GM12878 (cell line): ENCODE data around the gene KLK13. TPM values are rescaled to one million over a fixed set of nuclear protein-coding genes. Genes with fewer than 3 reads are reported as not detected.

Experiments used
- ATAC-seq: fragments of 200-7000 bp; cut with Tn5 transposase; 3 replicates; pipeline ENCODE4 v1.9.1; 2020; ENCODE audit warnings: mild to moderate bottlenecking, moderate library complexity
- BruUV-seq: library from RNA; stranded (reverse); fragments of 400-500 nt; replicated peaks from 2 replicates; lab custom pipeline; 2021; lab: Mats Ljungman, UMichigan
- CTCF ChIA-PET: fragments of 300-600 bp; sonication (Branson Sonifier 250); formaldehyde crosslinking; extraction: SDS; loops from one replicate; lab custom pipeline; 2021; ENCODE audit warnings: inconsistent platforms; lab: Yijun Ruan, JAX
- POLR2A ChIA-PET: fragments of 350-600 bp; formaldehyde crosslinking; extraction: SDS; loops from one replicate; lab custom pipeline; 2021; ENCODE audit warnings: inconsistent platforms; lab: Charles Lee
- RAD21 ChIA-PET: fragments of 300-600 bp; sonication (Branson Sonifier 250); formaldehyde crosslinking; loops from one replicate; lab custom pipeline; 2023; ENCODE audit warnings: antibody characterized with exemption; ENCODE audit not compliant: unreplicated experiment; lab: Charles Lee
- SMC1A ChIA-PET: fragments of 300-600 bp; sonication (Branson Sonifier 250); formaldehyde crosslinking; loops from one replicate; lab custom pipeline; 2023; ENCODE audit not compliant: unreplicated experiment, uncharacterized antibody; lab: Charles Lee
- DNase-seq: peaks from one replicate; pipeline ENCODE4 v3.0.0-alpha.2; 2011; ENCODE audit warnings: low read depth, low spot score
- FAIRE-seq: peaks from 3 replicates; lab custom pipeline; 2011; peaks lifted over from hg19 to GRCh38; lab: Jason Lieb, UNC
- H2AFZ ChIP-seq: 2 replicates; pipeline ENCODE4 v1.6.0; 2011; ENCODE audit warnings: low read depth, low read length, control low read depth; ENCODE audit not compliant: control insufficient read depth
- H3K27ac ChIP-seq: 2 replicates; pipeline ENCODE4 v1.5.1; 2011; ENCODE audit warnings: control low read depth; ENCODE audit not compliant: control insufficient read depth, insufficient read depth
- H3K27me3 ChIP-seq, 2 experiments: replicated peaks in 1 of 2; 2 replicates each; pipeline versions ENCODE4 v1.6.0 to v1.6.1; 2011; ENCODE audit warnings: low read length in 1 of 2; ENCODE audit not compliant: control insufficient read depth in 2 of 2, insufficient read depth in 2 of 2
- H3K36me3 ChIP-seq, 2 experiments: 2 replicates each; pipeline ENCODE4 v1.5.1; 2011; ENCODE audit warnings: low read length in 1 of 2; ENCODE audit not compliant: control insufficient read depth in 2 of 2, insufficient read depth in 2 of 2
- H3K4me1 ChIP-seq: 2 replicates; pipeline ENCODE4 v1.6.1; 2011; ENCODE audit warnings: mild to moderate bottlenecking, low read length, moderate library complexity, mixed read lengths; ENCODE audit not compliant: control insufficient read depth, insufficient read depth
- H3K4me2 ChIP-seq: 2 replicates; pipeline ENCODE4 v1.6.0; 2011; ENCODE audit warnings: control low read depth; ENCODE audit not compliant: control insufficient read depth, insufficient read depth
- H3K4me3 ChIP-seq: fragments of 200-600 bp; sonication (generic); 2 replicates; pipeline ENCODE4 v1.5.1; 2016
- H3K79me2 ChIP-seq: 2 replicates; pipeline ENCODE4 v1.6.0; 2011; ENCODE audit warnings: low read length; ENCODE audit not compliant: control insufficient read depth, insufficient read depth
- H3K9ac ChIP-seq: 2 replicates; pipeline ENCODE4 v1.8.0; 2011; ENCODE audit warnings: low read length, control low read depth, mixed read lengths; ENCODE audit not compliant: control insufficient read depth, insufficient read depth
- H3K9me3 ChIP-seq: replicated peaks from 3 replicates; pipeline ENCODE4 v1.5.1; 2011; ENCODE audit warnings: mild to moderate bottlenecking, low read length; ENCODE audit not compliant: control insufficient read depth, insufficient read depth
- H4K20me1 ChIP-seq: 2 replicates; pipeline ENCODE4 v1.6.0; 2011; ENCODE audit not compliant: control insufficient read depth, insufficient read depth
- ATF7 ChIP-seq: fragments of 450-650 bp; IDR thresholded peaks from 2 replicates; pipeline ENCODE4 v1.6.1; 2016; ENCODE audit warnings: low read depth, mild to moderate bottlenecking
- CREB1 ChIP-seq: IDR thresholded peaks from 2 replicates; pipeline ENCODE4 v1.6.1; 2012; ENCODE audit warnings: low read depth, mild to moderate bottlenecking, inconsistent platforms
- E2F8 ChIP-seq: fragments of 450-650 bp; IDR thresholded peaks from 2 replicates; pipeline ENCODE4 v1.6.1; 2018; ENCODE audit warnings: mild to moderate bottlenecking, low read depth, moderate library complexity; ENCODE audit not compliant: partially characterized antibody
- EED ChIP-seq: sonication (generic); IDR thresholded peaks from 2 replicates; pipeline ENCODE4 v1.6.1; 2016; ENCODE audit warnings: antibody characterized with exemption, low read depth
- EGR1 ChIP-seq, 2 experiments: IDR thresholded peaks; 1 replicate in 1 of 2; 2 replicates in 1 of 2; pipeline ENCODE4 v1.6.1; 2011 to 2012; ENCODE audit warnings: low read depth in 2 of 2, low read length in 2 of 2, borderline replicate concordance in 1 of 2, mild to moderate bottlenecking in 1 of 2, moderate library complexity in 1 of 2
- ELK1 ChIP-seq: IDR thresholded peaks from 2 replicates; pipeline ENCODE4 v1.6.1; 2012; ENCODE audit warnings: low read depth, low read length, improper control_type of control experiment
- MXI1 ChIP-seq: fragments of 150-350 bp; IDR thresholded peaks from 2 replicates; pipeline ENCODE4 v1.6.1; 2011; ENCODE audit warnings: low read depth, mild to moderate bottlenecking, inconsistent platforms, low read length, improper control_type of control experiment
- NFIC ChIP-seq: IDR thresholded peaks from 2 replicates; pipeline ENCODE4 v1.6.1; 2012; ENCODE audit warnings: low read depth, mild to moderate bottlenecking, inconsistent platforms, low read length, moderate library complexity
- ZBTB4 ChIP-seq: fragments of 450-650 bp; formaldehyde crosslinking; IDR thresholded peaks from 2 replicates; pipeline ENCODE4 v1.4.0; 2022; ENCODE audit warnings: mild to moderate bottlenecking, moderate library complexity
- WGBS: methylation state at CpG from one replicate; pipeline ENCODE4 v1.1.6; 2016; ENCODE audit warnings: low lambda C conversion rate; ENCODE audit not compliant: insufficient replicate concordance, insufficient coverage; ENCODE audit errors: missing lambda C conversion rate; 5-methylcytosine and 5-hydroxymethylcytosine counted together
- in situ Hi-C: fragments of 300-500 bp; cut with MboI; formaldehyde crosslinking; loops from 9 replicates; pipeline ENCODE4 v1.14.3; 2018; ENCODE audit warnings: mixed read lengths
- intact Hi-C: fragments of 100-400 bp; cut with micrococcal nuclease; formaldehyde crosslinking; loops from one replicate; pipeline ENCODE4 v1.14.2; 2022; ENCODE audit not compliant: unreplicated experiment
- polyA plus RNA-seq, 11 experiments: library from polyadenylated mRNA; depleted of rRNA in 4 of 11; unstranded in 6 of 11; stranded (reverse) in 5 of 11; fragments of >200 nt; fragmentation: Nextera tagmentation in 4 of 11; fragmentation: Illumina TruSeq in 1 of 11; extraction: Ambion mirVana in 4 of 11; extraction: Trizol in 1 of 11; gene quantifications; 1 replicate in 1 of 11; 2 replicates in 10 of 11; pipeline versions ENCODE4 v1.2.1 to v1.2.3, GENCODE V29; 2011 to 2016; ENCODE audit warnings: inconsistent platforms in 2 of 11, missing spikeins in 2 of 11, low read depth in 1 of 11
- total RNA-seq, 4 experiments: library from RNA; depleted of rRNA in 3 of 4; stranded (reverse); fragments of >200 nt in 3 of 4; fragmentation: Illumina TruSeq in 1 of 4; extraction: Trizol in 1 of 4; gene quantifications; 2 replicates each; pipeline versions ENCODE4 v1.2.1 to v1.2.3, GENCODE V29; 2013 to 2021

Gene KLK13
- total and polyA plus RNA-seq, 10 of the 15 experiments (the other 5 are each of a cell fraction or from before 2014, with no cell fraction given), result not detected

- TF ChIP-seq ZBTB4 (CRISPR knock-in tag), result no peak
Observed at GRCh38 chr19:51078104-51078503, 13.2 kb upstream of the KLK13 start (continued).

GRCh38 chr19:51076631-51077213, 11.8 kb upstream of the KLK13 start:
- SMC1A ChIA-PET, result no interaction called here
- ATAC-seq, result no peak

More at GRCh38 chr19:51076631-51077213, 11.8 kb upstream of the KLK13 start:
- no peak for TF ChIP-seq ATF7
- TF ChIP-seq NFIC, result no peak
- no peak for TF ChIP-seq EGR1 (IDR thresholded peaks at IDR 0.05; ENCODE audit: borderline replicate concordance in 1 of 2, low read depth in 2 of 2, low read length in 2 of 2)
- TF ChIP-seq MXI1, result no peak
- no peak for TF ChIP-seq CREB1
- no peak for TF ChIP-seq EED
- no peak for TF ChIP-seq E2F8
- TF ChIP-seq ELK1, result no peak
- TF ChIP-seq, all 136 proteins: peak for 0
- Histone ChIP-seq H3K36me3 (no peaks in the 10 kb centered on the region), H3K27ac (no peak overlapping the region), H3K9me3 (no peaks in the 10 kb centered on the region), H3K9ac (no peak overlapping the region), H2AFZ (no peak overlapping the region), H3K79me2 (no peaks in the 10 kb centered on the region), H3K4me1 (no peaks in the 10 kb centered on the region), H3K4me2 (no peak overlapping the region), H4K20me1 (no peaks in the 10 kb centered on the region), H3K4me3 (no peak overlapping the region), H3K27me3 (no peaks in the 10 kb centered on the region)
- FAIRE-seq, result no peak
- in situ Hi-C loops (no loop called here), intact Hi-C loops (no loop called here)
- BruUV-seq, result no TSS peak
- CTCF ChIA-PET, result no interaction called here
- POLR2A ChIA-PET, result no interaction called here
- WGBS, result 64% methylated on average over 14 of the region's 14 CpGs
- no peak for DNase-seq
- RAD21 ChIA-PET, result no interaction called here
